H1 (cell line): ENCODE measurements around the gene CPPED1. TPM values are rescaled to one million over a fixed set of nuclear protein-coding genes. Genes with fewer than 3 reads are reported as not detected.

Source experiments
- CBX8 ChIP-seq: fragments of 300-800, 300-1000 bp; sonication (generic); IDR thresholded peaks from 2 replicates; pipeline ENCODE4 v1.7.1; 2016; ENCODE audit warnings: low read depth, low read length, borderline replicate concordance
- NANOG ChIP-seq: IDR thresholded peaks from 2 replicates; pipeline ENCODE4 v1.6.1; 2011; ENCODE audit warnings: low read length, low read depth, mild to moderate bottlenecking, inconsistent platforms; ENCODE audit not compliant: insufficient read depth, poor library complexity, severe bottlenecking
- SIN3A ChIP-seq, 2 experiments: IDR thresholded peaks in 1 of 2; conservative IDR thresholded peaks in 1 of 2; 2 replicates each; pipeline ENCODE4 v1.6.1; 2011 to 2012; ENCODE audit warnings: low read length in 2 of 2, improper control_type of control experiment in 1 of 2, low read depth in 1 of 2, mild to moderate bottlenecking in 1 of 2
- polyA plus RNA-seq, 7 experiments: library from polyadenylated mRNA; depleted of rRNA in 3 of 7; stranded (reverse) in 5 of 7; unstranded in 2 of 7; fragments of >200 nt in 5 of 7; fragments of 200-250 nt in 2 of 7; gene quantifications; 1 replicate in 5 of 7; 2 replicates in 1 of 7; 4 replicates in 1 of 7; pipeline versions ENCODE4 v1.2.1 to v1.2.3, GENCODE V29; 2011 to 2013; ENCODE audit warnings: missing spikeins in 2 of 7, mixed read lengths in 2 of 7
- total RNA-seq: library from RNA; stranded (reverse); fragmentation: NEBNext Ultra II Directional; extraction: Animal tissue kit (Norgen Biotek cat#: 25700); gene quantifications from 2 replicates; pipeline ENCODE4 v1.2.1, GENCODE V29; 2021

CPPED1 gene
- total and polyA plus RNA-seq, 2 of the 8 experiments (the other 6 are each of a cell fraction or from before 2014, with no cell fraction given), result 3.5 to 11.2 TPM

- no peak for TF ChIP-seq NANOG
- TF ChIP-seq CBX8, result no peak
- TF ChIP-seq SIN3A (conservative IDR thresholded peaks at IDR 0.05 in 1 of 2, IDR thresholded peaks at IDR 0.05 in 1 of 2; ENCODE audit: low read depth in 1 of 2, low read length in 2 of 2), result no peak
Observed at GRCh38 chr16:12786081-12786480, 17.6 kb downstream of the CPPED1 start (continued).
